ENCODE results near the gene SORT1.
"Not testable (repeated sequence)": the region's sequence is repeated elsewhere in the genome, so short reads cannot be mapped to it uniquely, and the experiment has no call there.

Gene SORT1

DNA sequence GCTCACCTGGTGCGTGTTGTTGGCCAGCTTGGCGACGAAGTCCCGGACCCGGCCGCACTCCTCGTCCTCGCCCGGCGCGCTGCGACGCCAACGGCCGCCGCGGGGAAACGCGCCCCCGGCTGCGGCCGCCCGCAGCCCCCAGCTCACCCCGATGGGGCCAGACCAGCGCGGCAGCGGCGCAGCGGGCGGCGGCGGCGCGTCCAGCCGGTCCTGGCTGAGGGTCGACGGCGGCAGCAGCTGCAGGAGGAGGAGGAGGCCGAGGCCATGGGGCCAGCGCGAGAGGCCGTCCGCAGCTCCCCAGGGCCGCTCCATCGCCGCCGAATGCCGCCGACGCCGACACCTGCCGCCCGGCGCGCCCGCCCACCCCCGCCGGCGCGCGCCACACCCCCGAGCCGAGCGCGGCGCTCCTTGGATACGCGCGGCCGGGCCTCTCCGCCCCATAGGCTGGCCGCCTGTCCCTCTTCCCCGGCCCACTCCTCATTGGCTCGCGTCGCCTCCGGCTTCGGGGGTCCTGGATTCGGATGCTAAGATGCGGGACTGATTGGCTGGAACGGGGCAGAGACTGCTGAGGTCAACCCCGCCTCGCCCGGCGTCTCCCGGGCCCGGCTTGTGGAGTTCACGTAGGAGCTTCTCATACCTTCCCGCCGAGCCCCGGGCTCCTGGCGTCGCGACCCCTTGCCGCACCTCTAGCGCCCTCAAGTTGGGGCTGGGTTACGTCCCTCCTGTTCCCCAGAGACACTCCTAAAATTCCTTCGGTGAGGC lies at the start of gene SORT1:
TSS of gene SORT1 (minus strand) at position 338 of the 762 bp plus-strand sequence. CDS start at position 312, 26 bp downstream.
- H3K27ac ChIP-seq (ENCODE audit: low read depth, low read length), result no peak within 1 kb of the TSS
- H3K79me2 ChIP-seq (ENCODE audit: insufficient read depth, low read length), result no peaks in the 10 kb centered on the region
- peaks cover 7% of the 10 kb centered on the region; the same call in 1 of the 2 replicates for H3K36me3 ChIP-seq (ENCODE audit: low read length)

DNA sequence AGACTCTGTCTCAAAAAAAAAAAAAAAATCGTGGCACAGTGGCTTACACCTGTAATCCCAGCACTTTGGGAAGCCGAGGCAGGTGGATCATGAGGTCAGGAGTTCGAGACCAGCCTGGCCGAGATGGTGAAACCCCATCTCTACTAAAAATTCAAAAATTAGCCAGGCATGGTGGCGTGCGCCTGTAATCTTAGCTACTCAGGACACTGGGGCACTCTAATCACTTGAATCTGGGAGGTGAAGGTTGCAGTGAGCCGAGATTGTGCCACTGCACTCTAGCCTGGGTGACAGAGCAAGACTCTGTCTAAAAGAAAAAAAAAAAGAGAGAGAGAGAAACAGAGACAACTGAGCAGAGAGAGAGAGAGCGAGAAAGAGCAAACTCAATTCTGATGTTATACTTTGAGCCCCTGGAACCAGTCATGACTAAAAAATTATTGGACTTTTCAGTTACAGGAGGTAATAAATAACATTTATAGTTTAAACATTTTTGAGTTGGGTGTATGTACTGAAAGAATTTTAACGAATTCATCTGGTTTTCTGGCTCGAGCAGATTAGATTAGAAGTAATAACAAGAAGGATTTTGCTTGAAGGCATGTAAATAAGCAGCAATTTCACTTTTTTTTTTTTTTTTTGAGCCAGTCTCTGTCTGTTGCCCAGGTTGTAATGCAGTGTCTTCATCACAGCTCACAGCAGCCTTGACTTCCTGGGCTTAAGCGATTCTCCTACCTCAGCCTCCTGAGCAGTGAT lies 48.4 kb upstream of the SORT1 start:
- H4K20me1 ChIP-seq (ENCODE audit: low read depth, low read length); H3F3A ChIP-seq (ENCODE audit: insufficient read depth); H3K27ac ChIP-seq (ENCODE audit: low read depth, low read length); H3K79me2 ChIP-seq (ENCODE audit: insufficient read depth, low read length); H3K9ac ChIP-seq (ENCODE audit: low read length); H2AFZ ChIP-seq (ENCODE audit: low read depth, low read length, severe bottlenecking); H3K9me3 ChIP-seq (ENCODE audit: insufficient read depth, low read length); H3K27me3 ChIP-seq (ENCODE audit: low read length); H3K9me2 ChIP-seq (replicated peaks; ENCODE audit: insufficient read depth, low read length); H3K36me3 ChIP-seq (ENCODE audit: low read length); H3K4me2 ChIP-seq (ENCODE audit: low read depth, low read length, poor library complexity, severe bottlenecking); H3K4me3 ChIP-seq (ENCODE audit: insufficient read depth, low read length, poor library complexity, severe bottlenecking): not testable (repeated sequence)

More for the DNA sequence above, at the start of gene SORT1:
- TF ChIP-seq, protein P1, sequence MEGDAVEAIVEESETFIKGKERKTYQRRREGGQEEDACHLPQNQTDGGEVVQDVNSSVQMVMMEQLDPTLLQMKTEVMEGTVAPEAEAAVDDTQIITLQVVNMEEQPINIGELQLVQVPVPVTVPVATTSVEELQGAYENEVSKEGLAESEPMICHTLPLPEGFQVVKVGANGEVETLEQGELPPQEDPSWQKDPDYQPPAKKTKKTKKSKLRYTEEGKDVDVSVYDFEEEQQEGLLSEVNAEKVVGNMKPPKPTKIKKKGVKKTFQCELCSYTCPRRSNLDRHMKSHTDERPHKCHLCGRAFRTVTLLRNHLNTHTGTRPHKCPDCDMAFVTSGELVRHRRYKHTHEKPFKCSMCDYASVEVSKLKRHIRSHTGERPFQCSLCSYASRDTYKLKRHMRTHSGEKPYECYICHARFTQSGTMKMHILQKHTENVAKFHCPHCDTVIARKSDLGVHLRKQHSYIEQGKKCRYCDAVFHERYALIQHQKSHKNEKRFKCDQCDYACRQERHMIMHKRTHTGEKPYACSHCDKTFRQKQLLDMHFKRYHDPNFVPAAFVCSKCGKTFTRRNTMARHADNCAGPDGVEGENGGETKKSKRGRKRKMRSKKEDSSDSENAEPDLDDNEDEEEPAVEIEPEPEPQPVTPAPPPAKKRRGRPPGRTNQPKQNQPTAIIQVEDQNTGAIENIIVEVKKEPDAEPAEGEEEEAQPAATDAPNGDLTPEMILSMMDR (IDR thresholded peaks at IDR 0.05; ENCODE audit: insufficient read depth, low read length, poor library complexity, severe bottlenecking), result no peak
- no peak for TF ChIP-seq EZH2phosphoT487 (conservative IDR thresholded peaks at IDR 0.05; ENCODE audit: low read length)
- no peaks in the 10 kb centered on the region for H3K9me3 ChIP-seq (ENCODE audit: insufficient read depth, low read length)
- H3K4me2 ChIP-seq (ENCODE audit: low read depth, low read length, poor library complexity, severe bottlenecking), result peak within 1 kb of the TSS; percentile 86
- no peaks in the 10 kb centered on the region for H4K20me1 ChIP-seq (ENCODE audit: low read depth, low read length)
- peaks cover 42% of the 10 kb centered on the region for H3F3A ChIP-seq (ENCODE audit: insufficient read depth)
- peak within 1 kb of the TSS; percentile 92 for H2AFZ ChIP-seq (ENCODE audit: low read depth, low read length, severe bottlenecking)
- H3K27me3 ChIP-seq (ENCODE audit: low read length), result no peaks in the 10 kb centered on the region
- H3K9ac ChIP-seq (ENCODE audit: low read length), result peak within 1 kb of the TSS; percentile 67
- H3K9me2 ChIP-seq (replicated peaks; ENCODE audit: insufficient read depth, low read length), result no peaks in the 10 kb centered on the region
- peak within 1 kb of the TSS; percentile 59 for H3K4me3 ChIP-seq (ENCODE audit: insufficient read depth, low read length, poor library complexity, severe bottlenecking)

DNA sequence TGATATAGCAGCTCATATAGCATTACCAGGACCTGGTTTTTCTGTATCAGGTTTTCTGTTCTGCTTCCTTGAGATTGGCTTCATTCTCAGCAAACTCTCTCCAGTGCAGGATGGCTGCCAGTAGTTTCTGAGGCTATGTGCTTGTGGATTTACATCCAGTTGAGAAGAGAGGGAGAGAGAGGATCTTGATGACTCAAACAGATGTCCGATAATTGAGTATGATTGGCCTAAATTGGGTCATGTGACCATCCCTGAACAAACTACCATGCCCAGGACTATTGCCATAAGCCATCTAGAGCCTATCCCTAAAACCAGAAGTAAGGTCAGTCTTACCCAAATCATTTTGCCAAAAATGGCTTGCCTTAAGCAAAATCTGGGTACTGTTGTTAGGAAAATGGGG lies 46.6 kb upstream of the SORT1 start:
- Histone ChIP-seq H3K9me2 (replicated peaks; ENCODE audit: insufficient read depth, low read length) (no peaks in the 10 kb centered on the region), H3K4me2 (ENCODE audit: low read depth, low read length, poor library complexity, severe bottlenecking) (no peak overlapping the region), H3F3A (ENCODE audit: insufficient read depth) (no peaks in the 10 kb centered on the region), H2AFZ (ENCODE audit: low read depth, low read length, severe bottlenecking) (no peak overlapping the region), H3K36me3 (ENCODE audit: low read length) (no peaks in the 10 kb centered on the region), H3K9me3 (ENCODE audit: insufficient read depth, low read length) (no peaks in the 10 kb centered on the region), H3K79me2 (ENCODE audit: insufficient read depth, low read length) (no peaks in the 10 kb centered on the region), H4K20me1 (ENCODE audit: low read depth, low read length) (no peaks in the 10 kb centered on the region), H3K4me3 (ENCODE audit: insufficient read depth, low read length, poor library complexity, severe bottlenecking) (no peak overlapping the region), H3K27me3 (ENCODE audit: low read length) (no peaks in the 10 kb centered on the region), H3K9ac (ENCODE audit: low read length) (no peak overlapping the region), H3K27ac (ENCODE audit: low read depth, low read length) (no peak overlapping the region)
- TF ChIP-seq EZH2phosphoT487 (conservative IDR thresholded peaks at IDR 0.05; ENCODE audit: low read length), result no peak
- TF ChIP-seq, protein P1 (IDR thresholded peaks at IDR 0.05; ENCODE audit: insufficient read depth, low read length, poor library complexity, severe bottlenecking), result no peak

DNA sequence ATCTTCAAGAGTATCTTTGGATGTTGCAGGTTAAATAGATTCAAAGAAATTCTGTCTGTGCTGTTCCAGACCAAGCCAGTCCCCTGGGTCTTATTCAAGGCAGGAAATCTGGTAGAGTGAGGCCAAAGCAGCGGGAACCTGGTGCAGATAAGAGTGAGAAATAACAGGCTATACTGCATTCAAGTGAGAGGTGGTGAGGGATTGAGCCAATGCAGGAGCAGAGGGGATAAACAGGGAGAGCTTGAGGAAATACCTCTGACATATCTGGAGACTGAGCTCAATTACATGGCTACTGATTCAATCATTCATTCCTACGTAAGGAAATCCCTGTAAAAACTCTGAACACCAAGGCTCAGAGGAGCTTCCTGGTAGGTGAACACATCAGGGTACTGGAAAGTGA lies 45.8 kb upstream of the SORT1 start:
- no peak overlapping the region for H3K9ac ChIP-seq (ENCODE audit: low read length)
- H3F3A ChIP-seq (ENCODE audit: insufficient read depth), result no peaks in the 10 kb centered on the region
- no peaks in the 10 kb centered on the region for H3K27me3 ChIP-seq (ENCODE audit: low read length)
- no peaks in the 10 kb centered on the region for H3K9me3 ChIP-seq (ENCODE audit: insufficient read depth, low read length)
- H3K9me2 ChIP-seq (replicated peaks; ENCODE audit: insufficient read depth, low read length), result no peaks in the 10 kb centered on the region
- no peak overlapping the region for H2AFZ ChIP-seq (ENCODE audit: low read depth, low read length, severe bottlenecking)
- TF ChIP-seq EZH2phosphoT487 (conservative IDR thresholded peaks at IDR 0.05; ENCODE audit: low read length), result no peak
- TF ChIP-seq, protein P1 (IDR thresholded peaks at IDR 0.05; ENCODE audit: insufficient read depth, low read length, poor library complexity, severe bottlenecking), result no peak
- no peaks in the 10 kb centered on the region for H3K36me3 ChIP-seq (ENCODE audit: low read length)
- no peak overlapping the region for H3K4me3 ChIP-seq (ENCODE audit: insufficient read depth, low read length, poor library complexity, severe bottlenecking)
- no peak overlapping the region for H3K4me2 ChIP-seq (ENCODE audit: low read depth, low read length, poor library complexity, severe bottlenecking)
- no peak overlapping the region for H3K27ac ChIP-seq (ENCODE audit: low read depth, low read length)
- H4K20me1 ChIP-seq (ENCODE audit: low read depth, low read length), result no peaks in the 10 kb centered on the region
- H3K79me2 ChIP-seq (ENCODE audit: insufficient read depth, low read length), result no peaks in the 10 kb centered on the region

All from SU-DHL-6 (cell line).